Right lobe of liver (tissue), 6 donors: ENCODE data around the gene MAP3K3. TPM values are rescaled to one million over a fixed set of nuclear protein-coding genes. Genes with fewer than 3 reads are reported as not detected.

Experiments used
- ATAC-seq, 4 donors: fragments of 200-7000 bp; cut with Tn5 transposase; one replicate each; pipeline ENCODE4 v1.9.1; 2020; ENCODE audit warnings: mild to moderate bottlenecking in 4 of 4, moderate library complexity in 4 of 4
- DNase-seq, 3 donors: peaks; one replicate each; pipeline ENCODE4 v3.0.0-alpha.2; 2020
- H3K27ac ChIP-seq, 3 donors: fragments of 200-600 bp; one replicate each; pipeline ENCODE4 v1.8.0; 2022
- H3K27me3 ChIP-seq, 2 donors: fragments of 200-600 bp; one replicate each; pipeline ENCODE4 v1.8.0; 2022
- H3K36me3 ChIP-seq, 4 donors: fragments of 200-600 bp; sonication (generic) in 1 of 4; one replicate each; pipeline versions ENCODE4 v1.5.1 to v1.8.0; 2017 to 2022; ENCODE audit warnings: control low read depth in 1 of 4
- H3K4me1 ChIP-seq, 4 donors: fragments of 200-600 bp; sonication (generic) in 1 of 4; one replicate each; pipeline versions ENCODE4 v1.5.1 to v1.8.0; 2017 to 2022; ENCODE audit warnings: control low read depth in 1 of 4
- H3K4me3 ChIP-seq, 3 donors: fragments of 200-600 bp; one replicate each; pipeline ENCODE4 v1.8.0; 2022
- H3K9me3 ChIP-seq, 4 donors: fragments of 200-600 bp; sonication (generic) in 1 of 4; one replicate each; pipeline versions ENCODE4 v1.5.1 to v1.8.0; 2017 to 2022; ENCODE audit warnings: control low read depth in 1 of 4
- POLR2A ChIP-seq: fragments of 450-650 bp; IDR thresholded peaks from one replicate; pipeline ENCODE4 v1.6.1; 2017; ENCODE audit warnings: antibody characterized with exemption, mild to moderate bottlenecking
- WGBS: methylation state at CpG from one replicate; pipeline ENCODE4 v1.1.6; 2018; ENCODE audit warnings: low coverage, low lambda C conversion rate; ENCODE audit not compliant: insufficient coverage; ENCODE audit errors: missing lambda C conversion rate; 5-methylcytosine and 5-hydroxymethylcytosine counted together
- intact Hi-C, 2 donors: fragments of 100-400 bp; cut with DNase I; formaldehyde crosslinking; loops; one replicate each; pipeline versions ENCODE4 v1.11.2 to v1.14.1; 2022
- total RNA-seq, 6 experiments: library from RNA; depleted of rRNA in 2 of 6; stranded (reverse); fragments of >200 nt in 2 of 6; fragmentation: NEBNext Ultra II Directional in 3 of 6; extraction: Animal tissue kit (Norgen Biotek cat#: 25700) in 3 of 6; gene quantifications; one replicate each; pipeline versions ENCODE4 v1.1.0 to v1.2.4, GENCODE V29; 2016 to 2023
- TF ChIP-seq, protein P1 (sequence below), 4 donors: fragments of 200-600 bp in 3 of 4; fragments of 450-650 bp in 1 of 4; IDR thresholded peaks; one replicate each; pipeline versions ENCODE4 v1.5.1 to v1.8.0; 2016 to 2022; ENCODE audit warnings: antibody characterized with exemption in 4 of 4, mild to moderate bottlenecking in 2 of 4
- donor health status: DM: no; HTN: yes; CAD: no.
- donor health status: DM: no; HTN: no; CAD: no.
- donor health status: DM: no; HTN: no; CAD: no.
- donor health status: DM: no; HTN: yes; CAD: no.
- donor health status: DM: no; HTN: yes; CAD: no.

The MAP3K3 gene
- total RNA-seq, 6 experiments from 2014 or later = 10.6 to 15.8 (median 13.0) TPM

DNA sequence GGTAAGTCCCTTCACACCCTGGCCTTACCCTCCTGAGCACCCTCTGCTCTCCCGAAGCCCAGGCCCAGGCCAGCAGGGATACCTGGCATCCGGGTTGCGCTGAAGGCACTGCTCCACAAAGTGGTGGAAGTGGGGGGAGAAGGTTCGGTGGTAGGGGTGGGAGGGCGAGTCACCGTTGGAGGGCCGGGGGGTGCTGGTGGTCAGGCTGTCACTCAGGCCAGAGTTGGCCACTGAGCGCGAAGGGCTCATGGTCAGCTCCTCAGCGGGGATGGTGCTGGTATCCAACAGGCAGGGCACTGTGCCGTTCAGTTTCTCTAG lies 82.0 kb downstream of the MAP3K3 start:
- H3K36me3 ChIP-seq = peaks cover 0 to 8% (median 3%) of the 10 kb centered on the region in 4 donors
- ATAC-seq (no peak), DNase-seq (peak in 1 of 3 donors; percentile 33)
- no CpG with 5 or more reads among the region's 11 CpGs for WGBS
- no peaks in the 10 kb centered on the region for H3K9me3 ChIP-seq
- peaks cover 0 to 2% (median under 1%) of the 10 kb centered on the region in 4 donors for H3K4me1 ChIP-seq
- no peak for TF ChIP-seq POLR2A
- TF ChIP-seq, protein P1, sequence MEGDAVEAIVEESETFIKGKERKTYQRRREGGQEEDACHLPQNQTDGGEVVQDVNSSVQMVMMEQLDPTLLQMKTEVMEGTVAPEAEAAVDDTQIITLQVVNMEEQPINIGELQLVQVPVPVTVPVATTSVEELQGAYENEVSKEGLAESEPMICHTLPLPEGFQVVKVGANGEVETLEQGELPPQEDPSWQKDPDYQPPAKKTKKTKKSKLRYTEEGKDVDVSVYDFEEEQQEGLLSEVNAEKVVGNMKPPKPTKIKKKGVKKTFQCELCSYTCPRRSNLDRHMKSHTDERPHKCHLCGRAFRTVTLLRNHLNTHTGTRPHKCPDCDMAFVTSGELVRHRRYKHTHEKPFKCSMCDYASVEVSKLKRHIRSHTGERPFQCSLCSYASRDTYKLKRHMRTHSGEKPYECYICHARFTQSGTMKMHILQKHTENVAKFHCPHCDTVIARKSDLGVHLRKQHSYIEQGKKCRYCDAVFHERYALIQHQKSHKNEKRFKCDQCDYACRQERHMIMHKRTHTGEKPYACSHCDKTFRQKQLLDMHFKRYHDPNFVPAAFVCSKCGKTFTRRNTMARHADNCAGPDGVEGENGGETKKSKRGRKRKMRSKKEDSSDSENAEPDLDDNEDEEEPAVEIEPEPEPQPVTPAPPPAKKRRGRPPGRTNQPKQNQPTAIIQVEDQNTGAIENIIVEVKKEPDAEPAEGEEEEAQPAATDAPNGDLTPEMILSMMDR (IDR thresholded peaks at IDR 0.05) = no peak
- no peak overlapping the region for H3K4me3 ChIP-seq
- intact Hi-C loops = no loop called here
- H3K27me3 ChIP-seq = no peaks in the 10 kb centered on the region
- H3K27ac ChIP-seq = no peak overlapping the region

DNA sequence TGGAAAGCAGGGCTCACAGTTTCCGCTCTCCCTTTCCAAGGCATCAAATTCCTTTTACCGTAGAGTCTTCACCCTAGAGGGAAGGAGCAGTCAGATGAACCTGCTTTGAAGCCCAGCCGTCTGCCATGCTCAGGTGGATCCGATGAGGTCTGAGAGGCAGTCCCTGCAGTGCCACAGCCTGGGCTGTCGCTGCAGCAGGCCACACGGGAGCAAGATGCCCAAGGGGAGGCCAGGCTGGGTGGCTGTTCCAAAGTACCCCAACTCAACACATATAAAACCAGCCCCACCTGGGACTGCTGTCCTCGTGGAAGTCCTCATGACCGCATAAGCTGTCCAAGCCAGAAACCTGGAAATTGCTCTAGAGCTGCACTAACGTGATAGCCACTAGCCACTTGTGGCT lies 82.6 kb downstream of the MAP3K3 start:
- no peak for TF ChIP-seq POLR2A
- TF ChIP-seq, protein P1 (IDR thresholded peaks at IDR 0.05) = no peak
- intact Hi-C loops = no loop called here
- Histone ChIP-seq H3K27ac (no peak overlapping the region), H3K27me3 (no peaks in the 10 kb centered on the region), H3K4me1 (no peaks in the 10 kb centered on the region), H3K4me3 (no peak overlapping the region), H3K9me3 (no peaks in the 10 kb centered on the region), H3K36me3 (peaks cover 0 to 14% (median 5%) of the 10 kb centered on the region in 4 donors)
- 94% methylated on average over 3 of the region's 9 CpGs for WGBS
- no peak for DNase-seq
- no peak for ATAC-seq

DNA sequence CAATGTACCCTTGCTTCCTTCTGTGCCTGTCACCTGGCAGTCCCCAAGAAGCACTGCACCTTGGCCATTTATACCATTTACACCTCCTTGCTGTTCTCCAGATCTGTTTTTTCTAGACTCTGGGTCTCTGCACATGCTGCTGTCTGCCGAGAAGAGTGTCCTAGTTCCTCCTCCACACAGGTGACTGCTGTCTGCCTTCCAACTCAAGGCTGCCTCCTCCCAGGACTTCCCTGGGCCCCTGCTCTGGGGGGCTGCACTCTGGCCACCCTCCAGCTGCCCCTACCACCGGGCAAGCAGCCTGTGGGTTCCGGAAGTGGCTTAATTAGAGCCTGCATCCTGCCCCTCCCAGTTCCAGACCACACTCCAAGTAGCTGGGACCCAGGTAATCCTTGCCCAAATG lies 83.4 kb downstream of the MAP3K3 start:
- DNase-seq (peak in 1 of 3 donors; percentile 41), ATAC-seq (no peak)
- no peak overlapping the region for H3K4me3 ChIP-seq
- H3K27me3 ChIP-seq = no peaks in the 10 kb centered on the region
- peaks cover 0 to 22% (median 8%) of the 10 kb centered on the region in 4 donors for H3K36me3 ChIP-seq
- no peak for TF ChIP-seq POLR2A
- TF ChIP-seq, protein P1 (IDR thresholded peaks at IDR 0.05) = no peak
- no peaks in the 10 kb centered on the region for H3K9me3 ChIP-seq
- intact Hi-C loops = no loop called here
- WGBS = 53% methylated on average over 2 of the region's 3 CpGs
- no peaks in the 10 kb centered on the region for H3K4me1 ChIP-seq
- no peak overlapping the region for H3K27ac ChIP-seq

DNA sequence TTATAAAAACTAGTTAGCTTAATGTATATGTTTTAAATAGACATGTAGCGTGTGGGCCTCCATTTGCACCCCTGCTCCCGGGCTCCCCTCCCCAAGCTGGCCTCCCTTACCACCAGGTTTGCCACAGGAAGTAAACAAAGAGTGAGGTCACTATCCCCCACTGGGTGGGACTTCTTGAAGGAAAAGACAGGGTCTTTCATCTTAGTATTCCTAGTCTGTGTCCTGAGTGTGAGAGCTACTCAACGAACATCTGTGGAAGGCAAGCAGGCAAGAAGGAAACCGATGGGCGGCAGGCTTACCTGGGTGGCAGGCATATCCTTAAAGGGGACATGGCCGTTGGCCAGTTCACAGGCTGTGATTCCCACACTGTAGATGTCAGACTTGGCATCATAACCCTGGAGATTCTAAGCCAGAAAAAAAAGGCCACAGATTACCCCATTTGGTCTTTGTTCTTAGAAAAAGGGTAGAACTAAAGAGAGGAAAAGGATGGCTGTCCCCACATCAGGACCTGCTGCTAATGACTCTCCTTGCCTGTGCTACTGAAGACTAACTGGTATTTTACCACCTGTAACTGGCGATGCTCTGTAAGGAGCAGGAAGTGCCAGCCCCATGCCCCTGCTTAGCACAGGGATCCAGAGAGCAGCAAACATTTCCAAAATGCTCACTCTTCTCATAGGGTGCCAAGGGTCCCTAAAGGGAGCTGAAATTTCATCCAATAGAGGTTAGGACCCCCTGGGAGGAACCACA lies 84.3 kb downstream of the MAP3K3 start:
- Histone ChIP-seq H3K4me1 (no peaks in the 10 kb centered on the region), H3K4me3 (no peak overlapping the region), H3K27ac (no peak overlapping the region), H3K36me3 (peaks cover 0 to 24% (median 9%) of the 10 kb centered on the region in 4 donors), H3K27me3 (no peaks in the 10 kb centered on the region), H3K9me3 (no peaks in the 10 kb centered on the region)
- intact Hi-C loops = no loop called here
- TF ChIP-seq, protein P1 (IDR thresholded peaks at IDR 0.05) = no peak
- TF ChIP-seq POLR2A = no peak
- 83% methylated on average over 7 of the region's 7 CpGs for WGBS
- DNase-seq (peak in 1 of 3 donors; percentile 40), ATAC-seq (no peak)
